ENCODE measurements around the gene TFAP2E.

GRCh38 chr1:35575416-35575958 is 2.4 kb downstream of the TFAP2E start:
- TF ChIP-seq CTCF (conservative IDR thresholded peaks at IDR 0.05; ENCODE audit: low read length) (no peak), EZH2phosphoT487 (IDR thresholded peaks at IDR 0.05; ENCODE audit: borderline replicate concordance) (no peak)

Data from Loucy (cell line).